CD4-positive, CD25-positive, alpha-beta regulatory T cell (primary cell): ENCODE results near the gene SKIC8. TPM values are rescaled to one million over a fixed set of nuclear protein-coding genes. Genes with fewer than 3 reads are reported as not detected.

ENCODE experiments used
- ATAC-seq, 2 donors: fragments of 150-1000 bp; cut with Tn5 transposase; one replicate each; pipeline ENCODE4 v1.10.0; 2021; ENCODE audit warnings: low read depth in 2 of 2, moderate number of reproducible peaks in 2 of 2, moderate library complexity in 1 of 2
- DNase-seq, 3 donors: peaks; one replicate each; pipeline versions ENCODE4 v3.0.0 to v3.0.0-alpha.2; 2012 to 2022; ENCODE audit warnings: mixed read lengths in 1 of 3
- H3K27ac ChIP-seq: one replicate; pipeline ENCODE4 v1.7.0; 2013; ENCODE audit warnings: mild to moderate bottlenecking, low read length; ENCODE audit not compliant: insufficient read depth, poor library complexity, severe bottlenecking
- H3K27me3 ChIP-seq: one replicate; pipeline ENCODE4 v1.7.0; 2013; ENCODE audit warnings: low read length; ENCODE audit not compliant: control insufficient read depth, insufficient read depth
- H3K36me3 ChIP-seq: one replicate; pipeline ENCODE4 v1.7.0; 2013; ENCODE audit warnings: mild to moderate bottlenecking, low read length, moderate library complexity; ENCODE audit not compliant: control insufficient read depth, insufficient read depth
- H3K4me1 ChIP-seq: 2 replicates; pipeline ENCODE4 v1.7.0; 2013; ENCODE audit warnings: mild to moderate bottlenecking, low read length; ENCODE audit not compliant: insufficient read depth, control insufficient read depth, poor library complexity, severe bottlenecking
- H3K4me3 ChIP-seq: one replicate; pipeline ENCODE4 v1.7.0; 2013; ENCODE audit warnings: low read depth, mild to moderate bottlenecking, low read length, moderate library complexity
- H3K9me3 ChIP-seq, 2 experiments: 1 replicate in 1 of 2; 2 replicates in 1 of 2; pipeline ENCODE4 v1.7.0; 2013; ENCODE audit warnings: low read length in 2 of 2, mild to moderate bottlenecking in 1 of 2, moderate library complexity in 1 of 2; ENCODE audit not compliant: control insufficient read depth in 2 of 2
- H3K27ac Mint-ChIP-seq, 3 donors: one replicate each; pipeline ENCODE4 v1.8.0; 2020 to 2022; ENCODE audit warnings: mild to moderate bottlenecking in 3 of 3, mixed read lengths in 3 of 3, moderate library complexity in 2 of 3
- H3K27me3 Mint-ChIP-seq: one replicate; pipeline ENCODE4 v1.8.0; 2022; ENCODE audit warnings: mild to moderate bottlenecking, mixed read lengths
- H3K36me3 Mint-ChIP-seq: one replicate; pipeline ENCODE4 v1.8.0; 2020; ENCODE audit warnings: mixed read lengths
- H3K4me1 Mint-ChIP-seq, 4 donors: one replicate each; pipeline ENCODE4 v1.8.0; 2020 to 2022; ENCODE audit warnings: mixed read lengths in 4 of 4, mild to moderate bottlenecking in 1 of 4
- H3K4me3 Mint-ChIP-seq, 4 donors: one replicate each; pipeline ENCODE4 v1.8.0; 2020 to 2022; ENCODE audit warnings: mild to moderate bottlenecking in 4 of 4, mixed read lengths in 4 of 4, moderate library complexity in 3 of 4
- H3K9me3 Mint-ChIP-seq, 7 donors: one replicate each; pipeline ENCODE4 v1.8.0; 2020 to 2022; ENCODE audit warnings: mixed read lengths in 7 of 7, mild to moderate bottlenecking in 3 of 7, moderate library complexity in 2 of 7
- polyA plus RNA-seq, 4 donors: library from polyadenylated mRNA; unstranded; fragments of 300-500 nt; fragmentation: Illumina TruSeq; gene quantifications; one replicate each; pipeline ENCODE4 v1.2.3, GENCODE V29; 2021
- total RNA-seq: library from RNA; stranded (reverse); gene quantifications from one replicate; pipeline ENCODE4 v1.2.3, GENCODE V29; 2022

Gene SKIC8
- total and polyA plus RNA-seq, 5 donors from 2014 or later = 25.0 to 97.4 (median 89.8) TPM

GRCh38 chr15:78325092-78325843, 25.9 kb upstream of the SKIC8 start:
- Mint-ChIP-seq H3K9me3 (no peaks in the 10 kb centered on the region), H3K27ac (no peak overlapping the region), H3K27me3 (no peaks in the 10 kb centered on the region), H3K36me3 (no peaks in the 10 kb centered on the region), H3K4me1 (no peaks in the 10 kb centered on the region), H3K4me3 (no peak overlapping the region)
- H3K36me3 ChIP-seq = no peaks in the 10 kb centered on the region
- DNase-seq (no peak), ATAC-seq (no peak)
- no peak overlapping the region for H3K27ac ChIP-seq
- H3K27me3 ChIP-seq = no peaks in the 10 kb centered on the region
- no peak overlapping the region for H3K4me3 ChIP-seq
- H3K9me3 ChIP-seq = no peaks in the 10 kb centered on the region
- no peaks in the 10 kb centered on the region for H3K4me1 ChIP-seq

GRCh38 chr15:78324144-78324543, 24.7 kb upstream of the SKIC8 start:
- H3K4me1 ChIP-seq = no peaks in the 10 kb centered on the region
- ATAC-seq = no peak
- H3K27ac Mint-ChIP-seq = no peak overlapping the region
- peaks cover 2% of the 10 kb centered on the region for H3K27me3 Mint-ChIP-seq
- no peaks in the 10 kb centered on the region for H3K36me3 Mint-ChIP-seq
- H3K9me3 ChIP-seq = no peaks in the 10 kb centered on the region
- no peak overlapping the region for H3K4me3 ChIP-seq
- no peaks in the 10 kb centered on the region for H3K9me3 Mint-ChIP-seq
- H3K27ac ChIP-seq = no peak overlapping the region
- no peaks in the 10 kb centered on the region for H3K27me3 ChIP-seq
- H3K36me3 ChIP-seq = no peaks in the 10 kb centered on the region
- H3K4me1 Mint-ChIP-seq = no peaks in the 10 kb centered on the region
- no peak overlapping the region for H3K4me3 Mint-ChIP-seq
- no peak for DNase-seq

GRCh38 chr15:78323693-78324092, 24.3 kb upstream of the SKIC8 start:
- Histone ChIP-seq H3K27ac (no peak overlapping the region), H3K4me1 (no peaks in the 10 kb centered on the region), H3K36me3 (no peaks in the 10 kb centered on the region), H3K4me3 (no peak overlapping the region), H3K9me3 (no peaks in the 10 kb centered on the region), H3K27me3 (no peaks in the 10 kb centered on the region)
- Mint-ChIP-seq H3K9me3 (no peaks in the 10 kb centered on the region), H3K36me3 (no peaks in the 10 kb centered on the region), H3K4me1 (no peaks in the 10 kb centered on the region), H3K27ac (no peak overlapping the region), H3K4me3 (no peak overlapping the region), H3K27me3 (peaks cover 6% of the 10 kb centered on the region)
- no peak for ATAC-seq
- DNase-seq = no peak

- no peaks in the 10 kb centered on the region for H3K36me3 ChIP-seq
- no peak for ATAC-seq
- no peaks in the 10 kb centered on the region for H3K4me1 Mint-ChIP-seq
- no peak overlapping the region for H3K27ac Mint-ChIP-seq
- H3K4me1 ChIP-seq = no peaks in the 10 kb centered on the region
- H3K9me3 ChIP-seq = no peaks in the 10 kb centered on the region
- no peaks in the 10 kb centered on the region for H3K9me3 Mint-ChIP-seq
- H3K27ac ChIP-seq = no peak overlapping the region
- H3K36me3 Mint-ChIP-seq = no peaks in the 10 kb centered on the region
- H3K4me3 Mint-ChIP-seq = no peak overlapping the region
- no peak for DNase-seq
- H3K4me3 ChIP-seq = no peak overlapping the region
- H3K27me3 Mint-ChIP-seq = peaks cover 6% of the 10 kb centered on the region
- H3K27me3 ChIP-seq = no peaks in the 10 kb centered on the region
Observed at GRCh38 chr15:78322724-78323521, 23.5 kb upstream of the SKIC8 start.

DNA sequence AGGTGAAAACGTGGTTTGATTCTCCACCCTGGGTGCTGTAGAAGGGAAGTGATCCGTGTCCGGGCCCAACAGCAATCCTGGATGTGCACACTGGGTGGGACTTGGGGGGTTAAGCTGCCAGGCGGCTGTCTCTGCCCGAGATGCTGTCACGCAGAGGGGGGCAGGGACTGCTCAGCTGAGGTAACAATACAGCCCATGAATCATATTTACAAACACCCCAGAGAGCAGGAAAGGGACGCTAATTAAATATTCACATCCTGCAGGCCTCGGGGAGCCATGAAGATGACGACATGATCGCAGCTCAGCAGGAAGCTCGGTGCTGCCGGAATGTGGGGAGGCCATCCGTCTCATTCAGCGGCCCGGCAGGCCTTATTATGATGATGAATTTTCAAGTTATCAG, 22.8 kb upstream of the SKIC8 start:
- H3K4me1 Mint-ChIP-seq = no peaks in the 10 kb centered on the region
- no peak overlapping the region for H3K4me3 Mint-ChIP-seq
- H3K9me3 Mint-ChIP-seq = no peaks in the 10 kb centered on the region
- no peaks in the 10 kb centered on the region for H3K9me3 ChIP-seq
- H3K27ac Mint-ChIP-seq = no peak overlapping the region
- no peak overlapping the region for H3K4me3 ChIP-seq
- H3K27me3 ChIP-seq = no peaks in the 10 kb centered on the region
- DNase-seq = no peak
- H3K4me1 ChIP-seq = no peaks in the 10 kb centered on the region
- H3K36me3 Mint-ChIP-seq = no peaks in the 10 kb centered on the region
- peaks cover 9% of the 10 kb centered on the region for H3K27me3 Mint-ChIP-seq
- H3K27ac ChIP-seq = no peak overlapping the region
- no peak for ATAC-seq
- no peaks in the 10 kb centered on the region for H3K36me3 ChIP-seq

GRCh38 chr15:78321786-78322185, 22.4 kb upstream of the SKIC8 start:
- Mint-ChIP-seq H3K27ac (no peak overlapping the region), H3K9me3 (no peaks in the 10 kb centered on the region), H3K36me3 (no peaks in the 10 kb centered on the region), H3K4me3 (no peak overlapping the region), H3K4me1 (no peaks in the 10 kb centered on the region), H3K27me3 (peaks cover 9% of the 10 kb centered on the region)
- no peak for DNase-seq
- ATAC-seq = no peak
- H3K4me1 ChIP-seq = no peaks in the 10 kb centered on the region
- H3K27me3 ChIP-seq = no peaks in the 10 kb centered on the region
- H3K9me3 ChIP-seq = no peaks in the 10 kb centered on the region
- no peaks in the 10 kb centered on the region for H3K36me3 ChIP-seq
- H3K27ac ChIP-seq = no peak overlapping the region
- no peak overlapping the region for H3K4me3 ChIP-seq

DNA sequence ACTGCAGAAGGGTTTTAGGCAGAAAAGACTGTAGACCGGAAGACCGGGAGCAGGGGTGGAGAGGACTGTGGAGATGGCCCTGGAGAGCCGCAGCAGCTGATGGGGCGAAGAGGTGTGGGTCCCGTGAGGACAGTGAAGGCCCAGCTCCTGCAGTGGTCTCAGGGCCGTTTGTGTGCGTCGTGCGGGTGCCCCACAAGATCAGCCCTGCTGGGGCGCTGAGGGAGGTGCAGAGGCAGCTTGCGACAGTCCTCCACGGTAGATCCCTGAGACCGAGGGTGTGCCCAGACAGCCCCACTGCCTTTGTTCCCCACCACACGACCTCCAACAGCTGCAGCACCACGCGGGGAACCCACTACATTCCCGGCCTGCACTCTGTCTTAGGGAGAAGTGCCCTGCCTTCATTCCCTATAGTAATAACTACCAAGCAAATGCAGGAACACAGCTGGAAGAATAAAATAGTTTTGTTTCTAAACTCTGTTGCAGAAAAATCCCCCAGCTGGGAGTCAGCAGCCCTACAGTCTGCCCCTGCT, 21.7 kb upstream of the SKIC8 start:
- H3K36me3 Mint-ChIP-seq = no peaks in the 10 kb centered on the region
- H3K4me3 Mint-ChIP-seq = no peak overlapping the region
- no peaks in the 10 kb centered on the region for H3K27me3 ChIP-seq
- H3K36me3 ChIP-seq = no peaks in the 10 kb centered on the region
- no peak for ATAC-seq
- no peaks in the 10 kb centered on the region for H3K4me1 ChIP-seq
- H3K27ac Mint-ChIP-seq = no peak overlapping the region
- peaks cover 9% of the 10 kb centered on the region for H3K27me3 Mint-ChIP-seq
- no peaks in the 10 kb centered on the region for H3K9me3 Mint-ChIP-seq
- no peaks in the 10 kb centered on the region for H3K9me3 ChIP-seq
- H3K27ac ChIP-seq = no peak overlapping the region
- H3K4me3 ChIP-seq = no peak overlapping the region
- H3K4me1 Mint-ChIP-seq = no peaks in the 10 kb centered on the region
- no peak for DNase-seq
